Glomerular visceral epithelial cell (primary cell): ENCODE results near the gene DDIT4.
"Not testable (repeated sequence)": the region's sequence is repeated elsewhere in the genome, so short reads cannot be mapped to it uniquely, and the experiment has no call there.

ENCODE experiments used
- DNase-seq: peaks from one replicate; pipeline ENCODE4 v3.0.0-alpha.2; 2016; ENCODE audit errors: extremely low spot score

The DDIT4 gene

GRCh38 chr10:72249176-72249862, 24.4 kb upstream of the DDIT4 start:
- not testable (repeated sequence) for DNase-seq

DNA sequence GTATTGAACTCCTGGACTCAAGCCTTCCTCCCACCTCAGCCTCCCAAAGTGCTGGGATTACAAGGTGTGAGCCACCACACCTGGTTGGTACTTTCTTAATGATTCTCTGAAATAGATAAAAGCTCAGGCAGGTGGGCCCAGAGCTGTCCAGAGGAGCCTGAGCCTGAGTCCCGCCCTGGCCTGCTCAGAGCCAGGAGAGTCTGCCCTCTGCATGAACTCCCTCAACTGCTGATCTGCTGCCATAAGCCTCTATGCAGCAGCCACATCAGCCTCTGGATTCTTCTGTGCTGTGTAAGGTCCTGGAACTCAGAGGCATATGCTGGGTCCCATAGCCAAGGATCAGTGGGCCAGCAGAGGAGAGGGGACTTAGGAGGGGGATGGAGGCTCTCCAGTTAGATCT, 23.1 kb upstream of the DDIT4 start:
- DNase-seq, result no peak

DNA sequence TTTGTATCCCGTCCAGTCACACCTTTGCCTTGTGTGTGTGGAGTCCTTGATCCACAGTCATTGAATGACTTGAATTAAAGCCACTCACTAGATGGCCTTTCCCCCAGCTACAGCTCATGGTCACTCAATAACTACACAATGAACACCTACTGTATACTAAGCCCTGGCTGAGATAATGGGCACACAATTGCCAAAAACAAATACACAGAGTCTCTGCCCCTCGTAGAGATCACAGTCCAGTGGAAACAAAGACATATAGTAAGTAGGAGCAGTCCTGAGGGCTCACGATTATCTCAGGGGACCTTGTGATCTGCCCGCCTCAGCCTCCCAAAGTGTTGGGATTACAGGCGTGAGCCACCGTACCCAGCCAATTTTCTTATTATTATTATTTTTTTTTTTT, 22.1 kb upstream of the DDIT4 start:
- no peak for DNase-seq

- no peak for DNase-seq
These were observed 20.8 kb upstream of the DDIT4 start for GRCh38 chr10:72252972-72253371.

DNA sequence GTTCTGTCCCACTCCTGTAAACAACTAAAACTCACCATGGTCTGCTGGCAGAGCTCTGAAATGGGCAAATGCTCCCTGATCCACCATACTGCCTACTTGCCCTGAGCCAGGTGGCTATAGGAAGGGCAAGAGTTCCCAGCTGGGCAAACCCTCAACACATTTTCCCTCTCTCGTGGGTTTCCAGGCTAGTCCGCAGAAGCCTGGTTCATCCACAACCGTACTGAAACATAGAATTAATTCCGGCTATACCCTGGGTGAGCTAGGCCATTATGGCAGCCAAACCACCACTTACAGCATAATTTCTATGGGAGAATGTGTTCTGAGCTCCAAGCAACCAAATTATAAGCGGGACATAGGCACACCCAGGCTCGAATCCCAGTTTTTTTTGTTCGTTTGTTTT, 20.1 kb upstream of the DDIT4 start:
- no peak for DNase-seq

DNA sequence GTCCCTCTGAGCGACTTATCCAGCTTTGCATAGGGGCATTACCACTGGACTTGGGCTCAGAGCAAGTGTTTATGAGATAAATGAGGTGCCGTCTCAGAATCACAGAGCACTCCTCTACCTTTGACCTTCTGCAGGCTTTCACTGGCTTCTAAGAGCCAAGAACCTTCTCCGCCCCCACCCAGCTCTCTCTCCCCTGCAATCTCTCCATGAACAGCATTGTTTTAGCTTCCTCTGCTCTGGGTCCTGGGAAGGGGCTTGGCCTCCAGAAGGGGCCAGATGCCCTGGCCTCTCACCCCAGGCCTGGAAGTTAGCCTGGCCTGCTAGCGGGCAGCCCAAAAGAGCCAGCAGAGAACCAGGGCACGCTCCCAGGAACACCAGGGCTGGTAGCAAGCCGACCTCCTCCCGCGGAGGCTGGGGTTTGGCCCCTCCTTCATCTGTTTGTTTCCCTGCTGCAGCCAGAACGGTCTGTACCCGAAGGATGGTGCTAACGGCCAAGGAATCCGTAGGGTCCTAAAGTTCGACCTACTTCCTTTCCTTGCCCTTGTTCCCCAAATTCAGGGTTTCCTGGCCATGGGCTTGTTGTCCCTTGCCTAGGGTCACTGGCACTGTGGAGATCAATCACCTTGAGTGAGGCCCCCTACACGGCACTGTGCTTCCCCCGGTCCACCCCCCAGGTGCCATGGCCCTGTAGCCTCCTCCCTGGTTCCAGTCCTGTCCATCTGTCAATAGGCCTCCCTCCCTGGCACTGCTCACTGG, 18.7 kb upstream of the DDIT4 start:
- peak; percentile 24 for DNase-seq

GRCh38 chr10:72255977-72256729, 17.6 kb upstream of the DDIT4 start:
- DNase-seq, result no peak

DNA sequence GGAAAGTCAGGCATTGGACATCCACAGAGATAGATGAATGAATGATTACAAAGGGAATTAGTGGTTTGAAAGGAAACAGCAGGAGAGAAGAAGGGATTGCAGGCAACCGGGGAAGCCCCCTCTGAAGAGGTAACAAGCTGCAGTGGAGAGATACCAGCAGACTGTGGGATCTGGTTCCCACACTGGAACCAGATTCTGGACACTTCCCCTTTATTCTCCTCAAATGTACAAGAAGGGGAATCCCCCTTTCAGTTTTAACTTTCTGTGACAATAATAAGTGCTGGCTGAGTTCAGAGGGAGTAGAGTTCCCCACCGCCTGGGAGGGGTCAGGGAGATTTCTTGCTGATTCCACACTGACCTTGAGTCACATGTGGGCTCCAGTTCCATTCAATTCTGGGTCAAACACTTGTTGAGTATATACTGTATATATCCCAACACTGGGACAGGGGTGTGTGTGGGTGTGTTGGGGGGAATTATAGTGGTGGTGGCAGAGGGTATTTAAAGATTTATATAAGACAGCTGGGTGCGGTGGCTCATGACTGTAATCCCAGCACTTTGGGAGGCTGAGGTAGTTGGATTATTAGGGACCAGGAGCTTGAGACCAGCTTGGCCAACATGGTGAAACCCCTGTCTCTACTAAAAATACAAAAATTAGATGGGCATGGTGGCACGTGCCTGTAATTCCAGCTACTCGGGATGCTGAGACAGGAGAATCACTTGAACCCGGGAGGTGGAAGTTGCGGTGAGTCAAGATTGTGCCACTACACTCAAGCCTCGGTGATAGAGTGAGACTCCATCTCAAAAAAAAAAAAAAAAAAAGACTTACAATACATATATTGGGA, 16.5 kb upstream of the DDIT4 start:
- no peak for DNase-seq

GRCh38 chr10:72258617-72259016, 15.1 kb upstream of the DDIT4 start:
- no peak for DNase-seq

- DNase-seq, result no peak
These were observed 14.1 kb upstream of the DDIT4 start for GRCh38 chr10:72259491-72260238.

GRCh38 chr10:72260239-72260975, 13.3 kb upstream of the DDIT4 start:
- peak; percentile 52 for DNase-seq

DNA sequence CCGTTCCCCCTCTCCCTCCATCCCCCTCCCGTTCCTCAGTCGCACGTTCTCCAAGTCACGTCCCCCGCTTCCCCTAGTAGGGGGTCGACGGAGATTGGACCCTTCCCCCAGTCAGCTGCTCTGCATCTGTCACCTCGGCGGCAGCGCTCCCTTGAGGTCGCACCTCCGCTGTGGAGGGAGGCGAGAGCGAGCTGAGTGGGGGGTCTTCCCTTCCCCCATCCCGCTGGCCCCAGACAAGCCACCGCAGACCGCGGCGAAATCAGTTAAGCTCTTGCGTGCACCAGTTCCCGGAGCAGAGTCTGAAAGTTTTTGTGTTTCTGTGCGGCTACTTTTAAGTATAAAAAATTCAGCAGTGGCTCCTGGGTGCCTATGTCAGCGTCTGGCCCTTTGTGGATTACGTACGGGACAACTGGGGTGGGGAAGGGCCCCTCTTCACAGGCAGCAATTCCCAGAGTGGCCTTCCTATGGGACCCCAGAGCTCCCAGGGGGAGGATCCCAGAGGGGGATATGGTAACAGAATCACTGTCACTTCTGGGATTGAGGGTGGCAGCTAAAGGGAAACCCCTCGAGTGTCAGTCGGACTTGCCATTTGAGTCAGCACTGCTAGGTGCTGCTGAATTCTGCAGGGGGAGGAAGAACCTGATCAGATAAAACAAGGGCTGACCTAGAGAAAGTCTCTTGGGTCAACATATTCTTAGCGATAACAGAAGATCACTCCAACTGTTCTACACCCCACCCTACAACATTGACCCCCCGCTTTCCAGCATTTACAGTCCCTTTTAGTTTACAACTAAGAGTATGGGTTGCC, 12.5 kb upstream of the DDIT4 start:
- DNase-seq, result no peak

- DNase-seq, result no peak
These were observed 11.8 kb upstream of the DDIT4 start for GRCh38 chr10:72261784-72262404.

- DNase-seq, result peak; percentile 61
These were observed 10.0 kb upstream of the DDIT4 start for GRCh38 chr10:72263613-72264241.

GRCh38 chr10:72264536-72264935, 9.2 kb upstream of the DDIT4 start:
- DNase-seq, result no peak

GRCh38 chr10:72265508-72265907, 8.2 kb upstream of the DDIT4 start:
- no peak for DNase-seq

DNA sequence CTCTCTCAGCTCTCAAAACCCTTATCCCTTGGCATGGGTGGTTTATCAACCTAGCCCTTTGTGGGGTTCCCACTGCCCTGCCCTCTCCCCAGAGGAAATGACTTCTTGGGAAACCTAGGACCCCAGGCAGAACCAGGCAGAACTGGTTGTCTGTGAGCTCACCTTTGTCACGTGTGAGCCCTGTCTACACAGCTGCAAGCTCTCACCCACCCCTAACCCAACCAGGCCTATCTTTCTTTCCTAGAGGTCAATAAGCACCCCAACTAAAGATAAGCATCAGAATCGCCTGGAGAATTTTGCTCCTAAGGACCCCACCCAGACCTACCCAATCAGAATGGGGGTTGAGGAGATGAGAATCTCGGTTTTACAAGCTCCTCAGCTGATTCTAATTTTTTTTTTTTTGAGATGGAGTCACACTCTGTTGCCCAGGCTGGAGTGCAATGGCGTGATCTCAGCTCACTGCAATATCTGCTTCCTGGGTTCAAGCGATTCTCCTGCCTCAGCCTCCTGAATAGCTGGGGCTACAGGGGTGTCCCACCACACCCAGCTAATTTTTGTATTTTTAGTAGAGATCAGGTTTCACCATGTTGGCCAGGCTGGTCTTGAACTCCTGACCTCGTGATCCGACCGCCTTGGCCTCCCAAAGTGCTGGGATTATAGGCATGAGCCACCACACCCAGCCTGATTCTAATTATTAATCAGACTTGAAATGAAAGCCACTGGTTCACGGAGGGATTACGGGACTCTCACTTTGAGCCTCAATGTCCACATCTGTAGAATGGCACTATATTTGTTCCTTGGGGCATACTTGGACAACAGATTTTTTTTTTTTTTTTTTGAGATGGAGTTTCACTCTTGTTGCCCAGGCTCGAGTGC, 7.5 kb upstream of the DDIT4 start:
- no peak for DNase-seq

DNA sequence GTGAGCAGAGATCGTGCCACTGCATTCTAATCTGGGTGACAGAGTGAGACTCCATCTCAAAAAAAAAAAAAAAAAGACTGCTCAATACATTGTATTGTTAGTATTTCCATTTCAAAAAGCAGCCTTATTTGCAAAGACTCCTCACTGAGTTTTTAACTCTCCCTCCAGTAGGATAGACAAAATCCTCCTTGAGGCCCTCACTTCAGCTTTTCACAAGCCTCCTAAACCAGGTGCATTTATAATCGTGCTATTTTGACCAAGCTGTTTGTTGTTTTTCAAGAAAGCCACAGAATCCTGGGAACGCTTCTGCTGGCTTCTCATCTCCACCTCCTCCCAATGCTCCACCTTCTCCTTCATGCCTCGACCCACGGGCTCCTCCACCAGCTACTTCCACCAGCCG, 6.3 kb upstream of the DDIT4 start:
- no peak for DNase-seq
